HepG2 (cell line): ENCODE data around the gene SLX9.

Source experiments
- CREM ChIP-seq, 2 experiments: sonication (generic) in 1 of 2; formaldehyde crosslinking in 1 of 2; IDR thresholded peaks; 2 replicates each; pipeline versions ENCODE4 v1.4.0 to v1.6.1; 2016 to 2020; ENCODE audit warnings: antibody characterized with exemption in 1 of 2, mild to moderate bottlenecking in 1 of 2, missing genetic modification reagents in 1 of 2
- CTCF ChIP-seq: sonication (generic); formaldehyde crosslinking; IDR thresholded peaks from 2 replicates; pipeline ENCODE4 v1.5.0; 2020; ENCODE audit warnings: mild to moderate bottlenecking, missing genetic modification reagents, moderate library complexity
- ELK4 ChIP-seq: sonication (generic); formaldehyde crosslinking; IDR thresholded peaks from 2 replicates; pipeline ENCODE4 v1.9.0; 2021; ENCODE audit warnings: missing genetic modification reagents, borderline replicate concordance
- MEIS2 ChIP-seq: sonication (generic); formaldehyde crosslinking; IDR thresholded peaks from 2 replicates; pipeline ENCODE4 v1.9.0; 2021; ENCODE audit warnings: mild to moderate bottlenecking, missing genetic modification reagents
- PLSCR1 ChIP-seq: sonication (generic); formaldehyde crosslinking; IDR thresholded peaks from 2 replicates; pipeline ENCODE4 v1.5.0; 2020; ENCODE audit warnings: missing genetic modification reagents, mild to moderate bottlenecking, borderline replicate concordance
- POLR2A ChIP-seq, 2 experiments: IDR thresholded peaks; 2 replicates each; pipeline ENCODE4 v1.6.1; 2011; ENCODE audit warnings: low read depth in 2 of 2, low read length in 2 of 2, mild to moderate bottlenecking in 1 of 2, moderate library complexity in 1 of 2; ENCODE audit not compliant: insufficient read depth in 1 of 2
- POLR2AphosphoS5 ChIP-seq: IDR thresholded peaks from 2 replicates; pipeline ENCODE4 v1.6.1; 2012; ENCODE audit warnings: low read depth, low read length
- RXRA ChIP-seq: sonication (generic); formaldehyde crosslinking; IDR thresholded peaks from 2 replicates; pipeline ENCODE4 v1.5.1; 2020; ENCODE audit warnings: missing genetic modification reagents
- SP1 ChIP-seq, 2 experiments: fragments of 450-650 bp in 1 of 2; sonication (generic) in 1 of 2; formaldehyde crosslinking in 1 of 2; IDR thresholded peaks; 2 replicates each; pipeline versions ENCODE4 v1.4.0 to v1.6.1; 2016 to 2020; ENCODE audit warnings: missing genetic modification reagents in 1 of 2
- U2AF2 ChIP-seq: fragments of 200-400 bp; formaldehyde crosslinking; IDR thresholded peaks from 2 replicates; pipeline ENCODE4 v1.6.1; 2017; ENCODE audit warnings: low read depth, mild to moderate bottlenecking, low read length
- ZNF501 ChIP-seq: sonication (generic); formaldehyde crosslinking; IDR thresholded peaks from 2 replicates; pipeline ENCODE4 v1.5.1; 2020; ENCODE audit warnings: mild to moderate bottlenecking, moderate library complexity, missing genetic modification reagents
- TF ChIP-seq, protein P1 (sequence below): IDR thresholded peaks from 2 replicates; pipeline ENCODE4 v1.6.1; 2012; ENCODE audit warnings: low read length, improper control_type of control experiment
- TF ChIP-seq, protein P2 (sequence below), 2 experiments: fragments of 450-650 bp in 1 of 2; sonication (generic) in 1 of 2; formaldehyde crosslinking in 1 of 2; IDR thresholded peaks; 2 replicates each; pipeline versions ENCODE4 v1.6.1 to v1.8.0; 2016 to 2022; ENCODE audit warnings: antibody characterized with exemption in 1 of 2, mild to moderate bottlenecking in 1 of 2, missing genetic modification reagents in 1 of 2

- TF ChIP-seq, protein P1, sequence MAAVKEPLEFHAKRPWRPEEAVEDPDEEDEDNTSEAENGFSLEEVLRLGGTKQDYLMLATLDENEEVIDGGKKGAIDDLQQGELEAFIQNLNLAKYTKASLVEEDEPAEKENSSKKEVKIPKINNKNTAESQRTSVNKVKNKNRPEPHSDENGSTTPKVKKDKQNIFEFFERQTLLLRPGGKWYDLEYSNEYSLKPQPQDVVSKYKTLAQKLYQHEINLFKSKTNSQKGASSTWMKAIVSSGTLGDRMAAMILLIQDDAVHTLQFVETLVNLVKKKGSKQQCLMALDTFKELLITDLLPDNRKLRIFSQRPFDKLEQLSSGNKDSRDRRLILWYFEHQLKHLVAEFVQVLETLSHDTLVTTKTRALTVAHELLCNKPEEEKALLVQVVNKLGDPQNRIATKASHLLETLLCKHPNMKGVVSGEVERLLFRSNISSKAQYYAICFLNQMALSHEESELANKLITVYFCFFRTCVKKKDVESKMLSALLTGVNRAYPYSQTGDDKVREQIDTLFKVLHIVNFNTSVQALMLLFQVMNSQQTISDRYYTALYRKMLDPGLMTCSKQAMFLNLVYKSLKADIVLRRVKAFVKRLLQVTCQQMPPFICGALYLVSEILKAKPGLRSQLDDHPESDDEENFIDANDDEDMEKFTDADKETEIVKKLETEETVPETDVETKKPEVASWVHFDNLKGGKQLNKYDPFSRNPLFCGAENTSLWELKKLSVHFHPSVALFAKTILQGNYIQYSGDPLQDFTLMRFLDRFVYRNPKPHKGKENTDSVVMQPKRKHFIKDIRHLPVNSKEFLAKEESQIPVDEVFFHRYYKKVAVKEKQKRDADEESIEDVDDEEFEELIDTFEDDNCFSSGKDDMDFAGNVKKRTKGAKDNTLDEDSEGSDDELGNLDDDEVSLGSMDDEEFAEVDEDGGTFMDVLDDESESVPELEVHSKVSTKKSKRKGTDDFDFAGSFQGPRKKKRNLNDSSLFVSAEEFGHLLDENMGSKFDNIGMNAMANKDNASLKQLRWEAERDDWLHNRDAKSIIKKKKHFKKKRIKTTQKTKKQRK = no peak
- TF ChIP-seq POLR2AphosphoS5 (no peak), MEIS2 (CRISPR knock-in tag) (no peak), CTCF (CRISPR knock-in tag) (no peak), U2AF2 (no peak), CREM (IDR thresholded peaks at IDR 0.05) (no peak), CREM (CRISPR knock-in tag; IDR thresholded peaks at IDR 0.05) (no peak), RXRA (no peak), ZNF501 (CRISPR knock-in tag) (no peak), SP1 (IDR thresholded peaks at IDR 0.05) (no peak), SP1 (CRISPR knock-in tag; IDR thresholded peaks at IDR 0.05) (no peak), ELK4 (CRISPR knock-in tag) (no peak), POLR2A (IDR thresholded peaks at IDR 0.05; ENCODE audit: insufficient read depth in 1 of 2, low read depth in 2 of 2, low read length in 2 of 2) (no peak), PLSCR1 (CRISPR knock-in tag) (no peak)
- TF ChIP-seq, protein P2, sequence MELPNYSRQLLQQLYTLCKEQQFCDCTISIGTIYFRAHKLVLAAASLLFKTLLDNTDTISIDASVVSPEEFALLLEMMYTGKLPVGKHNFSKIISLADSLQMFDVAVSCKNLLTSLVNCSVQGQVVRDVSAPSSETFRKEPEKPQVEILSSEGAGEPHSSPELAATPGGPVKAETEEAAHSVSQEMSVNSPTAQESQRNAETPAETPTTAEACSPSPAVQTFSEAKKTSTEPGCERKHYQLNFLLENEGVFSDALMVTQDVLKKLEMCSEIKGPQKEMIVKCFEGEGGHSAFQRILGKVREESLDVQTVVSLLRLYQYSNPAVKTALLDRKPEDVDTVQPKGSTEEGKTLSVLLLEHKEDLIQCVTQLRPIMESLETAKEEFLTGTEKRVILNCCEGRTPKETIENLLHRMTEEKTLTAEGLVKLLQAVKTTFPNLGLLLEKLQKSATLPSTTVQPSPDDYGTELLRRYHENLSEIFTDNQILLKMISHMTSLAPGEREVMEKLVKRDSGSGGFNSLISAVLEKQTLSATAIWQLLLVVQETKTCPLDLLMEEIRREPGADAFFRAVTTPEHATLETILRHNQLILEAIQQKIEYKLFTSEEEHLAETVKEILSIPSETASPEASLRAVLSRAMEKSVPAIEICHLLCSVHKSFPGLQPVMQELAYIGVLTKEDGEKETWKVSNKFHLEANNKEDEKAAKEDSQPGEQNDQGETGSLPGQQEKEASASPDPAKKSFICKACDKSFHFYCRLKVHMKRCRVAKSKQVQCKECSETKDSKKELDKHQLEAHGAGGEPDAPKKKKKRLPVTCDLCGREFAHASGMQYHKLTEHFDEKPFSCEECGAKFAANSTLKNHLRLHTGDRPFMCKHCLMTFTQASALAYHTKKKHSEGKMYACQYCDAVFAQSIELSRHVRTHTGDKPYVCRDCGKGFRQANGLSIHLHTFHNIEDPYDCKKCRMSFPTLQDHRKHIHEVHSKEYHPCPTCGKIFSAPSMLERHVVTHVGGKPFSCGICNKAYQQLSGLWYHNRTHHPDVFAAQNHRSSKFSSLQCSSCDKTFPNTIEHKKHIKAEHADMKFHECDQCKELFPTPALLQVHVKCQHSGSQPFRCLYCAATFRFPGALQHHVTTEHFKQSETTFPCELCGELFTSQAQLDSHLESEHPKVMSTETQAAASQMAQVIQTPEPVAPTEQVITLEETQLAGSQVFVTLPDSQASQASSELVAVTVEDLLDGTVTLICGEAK (IDR thresholded peaks at IDR 0.05) = no peak
- TF ChIP-seq, protein P2 (CRISPR knock-in tag; IDR thresholded peaks at IDR 0.05) = no peak
These were observed 48.2 kb downstream of the SLX9 start for GRCh38 chr21:44987886-44988606.
